A549 (cell line): ENCODE measurements around the gene IPP. TPM values are rescaled to one million over a fixed set of nuclear protein-coding genes. Genes with fewer than 3 reads are reported as not detected.

Source experiments
- ATAC-seq, 2 experiments: fragments of 200-7000 bp in 1 of 2; fragments of >200 bp in 1 of 2; cut with Nextera tagmentation in 1 of 2; cut with Tn5 transposase in 1 of 2; 3 replicates each; pipeline versions ENCODE4 v1.8.0 to v1.9.1; 2018 to 2020; ENCODE audit warnings: mild to moderate bottlenecking in 1 of 2, moderate library complexity in 1 of 2
- CTCF ChIA-PET: fragments of 300-600 bp; sonication (Branson Sonifier 250); formaldehyde crosslinking; extraction: SDS; loops from one replicate; lab custom pipeline; 2021; ENCODE audit warnings: antibody characterized with exemption, inconsistent platforms; lab: Yijun Ruan, JAX
- POLR2A ChIA-PET: fragments of 350-600 bp; formaldehyde crosslinking; extraction: SDS; loops from one replicate; lab custom pipeline; 2021; ENCODE audit warnings: antibody characterized with exemption, inconsistent platforms; lab: Yijun Ruan, JAX
- DNase-seq, 2 experiments: peaks; one replicate each; pipeline versions ENCODE4 v3.0.0 to v3.0.0-alpha.2; 2011 to 2016; ENCODE audit warnings: low read depth in 1 of 2, low spot score in 1 of 2
- FAIRE-seq: peaks from 2 replicates; lab custom pipeline; 2011; peaks lifted over from hg19 to GRCh38; lab: Jason Lieb, UNC
- H3K27ac ChIP-seq, 2 experiments: fragments of >200 bp; sonication (Bioruptor Twin); formaldehyde crosslinking; 3 replicates each; pipeline ENCODE4 v1.5.1; 2016 to 2017
- H3K4me1 ChIP-seq: fragments of >200 bp; sonication (Bioruptor Twin); formaldehyde crosslinking; 3 replicates; pipeline ENCODE4 v1.6.1; 2016
- H3K4me2 ChIP-seq: fragments of >200 bp; sonication (Bioruptor Twin); formaldehyde crosslinking; 3 replicates; pipeline ENCODE4 v1.6.1; 2016
- H3K4me3 ChIP-seq: fragments of >200 bp; sonication (Bioruptor Twin); formaldehyde crosslinking; 3 replicates; pipeline ENCODE4 v1.5.1; 2016
- H3K9me3 ChIP-seq: fragments of >200 bp; sonication (Bioruptor Twin); formaldehyde crosslinking; 3 replicates; pipeline ENCODE4 v1.6.1; 2016
- BCL3 ChIP-seq: fragments of >200 bp; sonication (Bioruptor Twin); formaldehyde crosslinking; IDR thresholded peaks from 3 replicates; pipeline ENCODE4 v1.6.1; 2016
- CBX2 ChIP-seq: fragments of 200-600 bp; sonication (generic); IDR thresholded peaks from 2 replicates; pipeline ENCODE4 v1.6.1; 2016; ENCODE audit warnings: low read depth, mild to moderate bottlenecking, borderline replicate concordance
- CTCF ChIP-seq: fragments of >200 bp; sonication (Bioruptor Twin); formaldehyde crosslinking; IDR thresholded peaks from 3 replicates; pipeline ENCODE4 v1.5.1; 2016
- E2F6 ChIP-seq: IDR thresholded peaks from 2 replicates; pipeline ENCODE4 v1.6.1; 2012; ENCODE audit warnings: low read depth, borderline replicate concordance
- ELK1 ChIP-seq: fragments of 150-350 bp; IDR thresholded peaks from 2 replicates; pipeline ENCODE4 v1.6.1; 2014; ENCODE audit warnings: low read depth, mild to moderate bottlenecking, low read length
- EP300 ChIP-seq, 2 experiments: fragments of >200 bp; sonication (Bioruptor Twin); formaldehyde crosslinking; IDR thresholded peaks; 2 replicates in 1 of 2; 3 replicates in 1 of 2; pipeline ENCODE4 v1.6.1; 2016 to 2017
- ESRRA ChIP-seq: fragments of 150-350 bp; IDR thresholded peaks from 2 replicates; pipeline ENCODE4 v1.6.1; 2014; ENCODE audit warnings: mild to moderate bottlenecking, low read length, borderline replicate concordance
- FOSL2 ChIP-seq, 2 experiments: fragments of 450-650 bp in 1 of 2; fragments of >200 bp in 1 of 2; sonication (Bioruptor Twin) in 1 of 2; formaldehyde crosslinking; IDR thresholded peaks; 2 replicates each; pipeline versions ENCODE4 v1.5.0 to v1.6.1; 2016 to 2020; ENCODE audit warnings: mild to moderate bottlenecking in 1 of 2, moderate library complexity in 1 of 2
- HES2 ChIP-seq: fragments of >200 bp; sonication (Bioruptor Twin); formaldehyde crosslinking; IDR thresholded peaks from 2 replicates; pipeline ENCODE4 v1.6.1; 2016
- HMGXB4 ChIP-seq: fragments of 250-450 bp; sonication (Bioruptor Pico); IDR thresholded peaks from 2 replicates; pipeline ENCODE4 v1.5.0; 2021; ENCODE audit warnings: mild to moderate bottlenecking, moderate library complexity, borderline replicate concordance
- JUN ChIP-seq, 2 experiments: fragments of >200 bp; sonication (Bioruptor Twin); formaldehyde crosslinking; IDR thresholded peaks; 2 replicates in 1 of 2; 3 replicates in 1 of 2; pipeline ENCODE4 v1.6.1; 2016 to 2017
- MAZ ChIP-seq: fragments of 150-350 bp; IDR thresholded peaks from 2 replicates; pipeline ENCODE4 v1.6.1; 2014; ENCODE audit warnings: antibody characterized with exemption, low read depth, low read length, borderline replicate concordance
- MYC ChIP-seq: IDR thresholded peaks from 2 replicates; pipeline ENCODE4 v1.6.1; 2012; ENCODE audit warnings: mild to moderate bottlenecking, inconsistent platforms, low read length, improper control_type of control experiment, borderline replicate concordance
- NR3C1 ChIP-seq: fragments of >200 bp; sonication (Bioruptor Twin); formaldehyde crosslinking; IDR thresholded peaks from 3 replicates; pipeline ENCODE4 v1.6.1; 2017
- POLR2A ChIP-seq: IDR thresholded peaks from 2 replicates; pipeline ENCODE4 v1.6.1; 2012; ENCODE audit warnings: mild to moderate bottlenecking, low read length
- RAD21 ChIP-seq, 2 experiments: fragments of >200 bp in 1 of 2; sonication (Bioruptor Twin) in 1 of 2; formaldehyde crosslinking in 1 of 2; IDR thresholded peaks in 1 of 2; conservative IDR thresholded peaks in 1 of 2; 2 replicates in 1 of 2; 3 replicates in 1 of 2; pipeline ENCODE4 v1.6.1; 2012 to 2018; ENCODE audit warnings: inconsistent platforms in 1 of 2
- RARB ChIP-seq: fragments of 250-450 bp; sonication (Bioruptor Pico); IDR thresholded peaks from 2 replicates; pipeline ENCODE4 v1.8.0; 2021; ENCODE audit warnings: mild to moderate bottlenecking, moderate library complexity
- RFX5 ChIP-seq: fragments of 450-650 bp; IDR thresholded peaks from 2 replicates; pipeline ENCODE4 v1.7.1; 2014; ENCODE audit warnings: antibody characterized with exemption, mild to moderate bottlenecking, moderate library complexity
- SREBF2 ChIP-seq: fragments of 450-650 bp; IDR thresholded peaks from 2 replicates; pipeline ENCODE4 v1.6.1; 2014; ENCODE audit warnings: mild to moderate bottlenecking, moderate library complexity
- ZSCAN20 ChIP-seq: fragments of 250-450 bp; sonication (Bioruptor Pico); IDR thresholded peaks from 2 replicates; pipeline ENCODE4 v1.8.0; 2022; ENCODE audit warnings: mild to moderate bottlenecking, moderate library complexity
- WGBS: methylation state at CpG from one replicate; pipeline ENCODE4 v1.1.6; 2017; ENCODE audit errors: missing lambda C conversion rate; 5-methylcytosine and 5-hydroxymethylcytosine counted together
- polyA plus RNA-seq, 4 experiments: library from polyadenylated mRNA; depleted of rRNA in 3 of 4; stranded (reverse); fragments of >200 nt; fragmentation: RNase III in 1 of 4; extraction: RNeasy Plus Mini Kit Qiagen cat#74134 plus additional on column Dnase treatment in 1 of 4; gene quantifications; 2 replicates in 3 of 4; 3 replicates in 1 of 4; pipeline ENCODE4 v1.2.3, GENCODE V29; 2011 to 2017

IPP gene
- polyA plus RNA-seq, 2 of the 4 experiments (the other 2 are of a cell fraction): 7.6 to 11.9 TPM

- ChIA-PET POLR2A (no interaction called here), CTCF (no interaction called here)
- no peak for ATAC-seq
- no peak overlapping the region for H3K4me3 ChIP-seq
- H3K4me2 ChIP-seq: no peak overlapping the region
- H3K4me1 ChIP-seq: peaks cover 17% of the 10 kb centered on the region
- no peak for TF ChIP-seq MAZ
- no peak for TF ChIP-seq POLR2A
- TF ChIP-seq RFX5: no peak
- no peak for TF ChIP-seq MYC
- no peaks in the 10 kb centered on the region for H3K9me3 ChIP-seq
- 93% methylated on average over 8 of the region's 8 CpGs for WGBS
- H3K27ac ChIP-seq: no peak overlapping the region
- no peak for FAIRE-seq
- DNase-seq: no peak
These were observed 82.9 kb downstream of the IPP start for GRCh38 chr1:45667321-45668111.

GRCh38 chr1:45666836-45667235 lies 83.6 kb downstream of the IPP start:
- DNase-seq (no peak), FAIRE-seq (no peak), ATAC-seq (no peak)
- ChIA-PET POLR2A (no interaction called here), CTCF (no interaction called here)
- no peak for TF ChIP-seq HES2
- TF ChIP-seq EP300 (IDR thresholded peaks at IDR 0.05): no peak
- no peak for TF ChIP-seq ZSCAN20 (CRISPR knock-in tag)
- TF ChIP-seq FOSL2 (IDR thresholded peaks at IDR 0.05): no peak
- TF ChIP-seq FOSL2 (CRISPR knock-in tag; IDR thresholded peaks at IDR 0.05): no peak
- no peak for TF ChIP-seq NR3C1
- no peak for TF ChIP-seq CTCF
- no peak for TF ChIP-seq POLR2A
- TF ChIP-seq BCL3: no peak
- no peak for TF ChIP-seq ELK1
- TF ChIP-seq JUN (IDR thresholded peaks at IDR 0.05): no peak
- TF ChIP-seq RAD21 (conservative IDR thresholded peaks at IDR 0.05 in 1 of 2, IDR thresholded peaks at IDR 0.05 in 1 of 2): no peak
- TF ChIP-seq RARB (CRISPR knock-in tag): no peak
- TF ChIP-seq E2F6: no peak
- no peak for TF ChIP-seq HMGXB4 (CRISPR knock-in tag)
- no peak for TF ChIP-seq CBX2
- TF ChIP-seq ESRRA: no peak
- no peak for TF ChIP-seq SREBF2
- Histone ChIP-seq H3K4me1 (peaks cover 17% of the 10 kb centered on the region), H3K9me3 (no peaks in the 10 kb centered on the region), H3K27ac (no peak overlapping the region), H3K4me3 (no peak overlapping the region), H3K4me2 (no peak overlapping the region)
- 91% methylated on average over 2 of the region's 2 CpGs for WGBS
